IPS-18c (cell line): ENCODE results near the gene PPM1H.
"Not testable (repeated sequence)": the region's sequence is repeated elsewhere in the genome, so short reads cannot be mapped to it uniquely, and the experiment has no call there.

Experiments
- H3K4me3 ChIP-seq: 2 replicates; pipeline ENCODE4 v1.7.0; 2013; ENCODE audit warnings: low read depth, mild to moderate bottlenecking, low read length, moderate library complexity; ENCODE audit not compliant: insufficient read depth
- H3K9me3 ChIP-seq: one replicate; pipeline ENCODE4 v1.6.1; 2013; ENCODE audit warnings: mild to moderate bottlenecking, low read length, moderate library complexity; ENCODE audit not compliant: control insufficient read depth, insufficient read depth

Gene PPM1H

DNA sequence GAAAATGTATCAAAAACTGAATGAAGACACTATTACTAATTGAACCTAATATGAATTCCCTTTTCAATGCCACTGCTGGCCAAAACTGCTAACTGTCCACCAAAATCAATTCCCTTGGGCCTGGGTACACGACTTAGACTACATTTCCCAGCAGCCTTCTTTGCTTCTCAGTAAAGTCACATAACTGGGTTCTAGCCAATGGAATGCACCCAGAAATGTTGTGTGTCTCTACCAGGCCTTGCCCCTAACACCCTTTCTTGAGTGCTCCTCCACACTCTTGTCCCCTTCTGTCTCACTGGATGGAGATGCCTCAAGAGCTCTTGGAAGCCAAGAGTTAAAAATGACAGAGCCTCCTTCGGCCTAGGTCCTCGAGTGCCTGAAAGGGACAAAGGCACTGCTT is 156.8 kb downstream of the PPM1H start:
- Histone ChIP-seq H3K9me3 (no peaks in the 10 kb centered on the region), H3K4me3 (no peak overlapping the region)

DNA sequence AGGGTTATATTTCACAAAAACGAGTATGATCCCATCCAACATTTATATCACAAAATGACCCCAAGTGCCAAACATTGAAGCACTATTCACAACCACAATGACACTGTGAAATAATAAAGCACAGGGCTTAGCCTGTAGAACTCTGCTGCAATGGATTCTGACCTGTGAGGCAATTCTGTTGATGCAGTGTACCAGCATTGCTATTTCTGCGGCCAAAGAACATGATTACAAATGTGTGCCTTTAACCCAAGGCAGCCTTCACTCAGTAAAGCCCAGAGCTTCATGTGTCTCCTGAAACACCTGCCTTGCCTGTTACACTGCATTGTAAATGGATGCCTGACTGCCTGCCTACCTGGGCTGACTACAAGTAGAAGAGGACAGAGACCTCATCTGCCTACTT is 158.0 kb downstream of the PPM1H start:
- Histone ChIP-seq H3K9me3 (no peaks in the 10 kb centered on the region), H3K4me3 (no peak overlapping the region)

DNA sequence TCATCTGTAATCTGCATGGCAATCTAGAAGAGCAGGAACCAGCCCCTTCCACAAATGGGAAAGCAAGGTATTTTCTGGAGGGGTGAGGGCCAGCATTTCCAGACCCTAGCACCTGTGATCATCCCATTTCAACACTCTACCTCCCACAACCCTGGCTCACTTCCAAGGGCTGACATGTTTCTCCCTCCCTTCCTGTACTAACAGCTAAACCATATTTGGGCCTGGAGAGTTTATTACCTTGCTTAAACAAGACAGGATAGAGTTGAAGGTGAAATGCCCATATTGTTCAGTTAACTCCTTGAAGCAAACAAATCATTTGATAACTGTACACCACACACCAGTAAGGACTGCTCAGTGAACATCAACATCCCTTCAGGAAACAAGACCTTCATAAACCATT is 158.4 kb downstream of the PPM1H start:
- H3K4me3 ChIP-seq = no peak overlapping the region
- H3K9me3 ChIP-seq = no peaks in the 10 kb centered on the region

DNA sequence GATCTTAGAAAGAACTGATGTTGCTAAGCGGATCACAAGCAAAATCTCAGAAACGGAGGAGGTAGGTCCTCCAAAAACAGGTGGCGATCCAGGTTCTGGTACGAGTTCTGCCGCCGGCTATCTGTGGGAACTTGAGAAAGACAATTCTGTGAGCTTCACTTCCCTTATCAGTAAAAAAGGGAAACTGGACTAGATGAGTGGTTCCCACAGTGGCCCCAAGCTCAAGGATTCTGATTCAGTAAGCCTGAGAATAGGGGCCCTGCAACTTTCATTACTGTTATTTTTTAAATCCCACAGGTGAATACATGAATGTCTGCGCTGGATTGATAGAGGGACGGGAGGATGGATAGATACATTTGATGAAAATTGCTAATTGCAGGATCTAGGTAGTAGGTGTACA is 160.2 kb downstream of the PPM1H start:
- H3K9me3 ChIP-seq = no peaks in the 10 kb centered on the region

DNA sequence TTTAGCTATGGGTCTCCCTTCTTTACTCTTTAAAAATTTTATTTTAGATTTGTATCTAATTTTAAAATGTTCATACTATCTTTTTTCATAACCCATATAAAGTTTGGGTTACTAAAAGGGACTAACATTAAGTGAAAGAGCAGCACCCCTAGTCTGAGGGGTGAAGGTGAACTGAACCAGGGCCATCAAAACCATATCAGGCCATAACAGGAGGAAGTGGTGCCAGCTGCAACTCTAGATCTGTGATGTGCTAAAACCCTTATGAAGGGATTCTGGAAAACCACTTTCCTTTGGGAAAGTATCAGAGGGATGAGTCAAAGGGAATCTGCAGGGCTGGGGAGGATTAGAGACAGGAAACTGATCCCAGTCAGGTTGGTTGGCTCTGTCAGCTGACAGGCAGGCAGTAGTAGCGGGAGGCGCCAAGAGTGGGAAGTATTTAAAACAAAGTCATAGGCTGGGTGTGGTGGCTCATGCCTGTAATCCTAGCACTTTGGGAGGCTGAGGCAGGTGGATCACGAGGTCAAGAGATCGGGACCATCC is 162.5 kb downstream of the PPM1H start:
- H3K9me3 ChIP-seq = no peaks in the 10 kb centered on the region
- no peak overlapping the region for H3K4me3 ChIP-seq

More for the DNA sequence above, 160.2 kb downstream of the PPM1H start:
- no peak overlapping the region for H3K4me3 ChIP-seq

GRCh38 chr12:62771828-62772227 is 163.1 kb downstream of the PPM1H start:
- no peak overlapping the region for H3K4me3 ChIP-seq
- H3K9me3 ChIP-seq = no peaks in the 10 kb centered on the region

GRCh38 chr12:62770381-62770780 is 164.6 kb downstream of the PPM1H start:
- Histone ChIP-seq H3K4me3 (no peak overlapping the region), H3K9me3 (no peaks in the 10 kb centered on the region)

DNA sequence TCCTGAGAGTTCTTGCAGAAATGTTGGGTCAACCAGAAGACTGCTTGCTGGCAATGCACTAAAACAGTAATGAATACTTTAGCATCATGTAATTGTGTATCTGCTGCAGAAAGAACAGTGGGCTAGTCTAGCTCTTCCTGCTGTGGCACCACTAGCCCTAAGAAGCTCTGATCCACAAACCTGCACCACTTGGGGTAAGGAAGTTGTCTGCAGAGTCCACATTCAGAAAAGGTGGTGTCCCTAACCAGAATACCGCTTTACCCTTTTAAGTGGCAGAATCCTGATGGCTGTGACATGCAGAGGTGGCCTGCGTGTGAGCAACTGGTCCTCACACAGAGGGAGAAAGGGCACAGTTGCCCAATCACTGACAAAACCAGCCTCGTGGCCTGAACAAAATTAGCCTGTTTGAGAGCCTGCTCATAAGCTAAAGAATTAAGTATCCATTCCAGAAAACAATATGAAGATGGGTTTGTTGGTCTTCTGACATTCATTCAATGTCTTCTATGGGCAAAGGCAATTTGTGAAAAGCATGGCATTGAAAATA is 165.8 kb downstream of the PPM1H start:
- H3K4me3 ChIP-seq = no peak overlapping the region

GRCh38 chr12:62767946-62768345 is 167.0 kb downstream of the PPM1H start:
- Histone ChIP-seq H3K4me3 (no peak overlapping the region), H3K9me3 (no peaks in the 10 kb centered on the region)

More for the DNA sequence above, 165.8 kb downstream of the PPM1H start:
- H3K9me3 ChIP-seq = no peaks in the 10 kb centered on the region

DNA sequence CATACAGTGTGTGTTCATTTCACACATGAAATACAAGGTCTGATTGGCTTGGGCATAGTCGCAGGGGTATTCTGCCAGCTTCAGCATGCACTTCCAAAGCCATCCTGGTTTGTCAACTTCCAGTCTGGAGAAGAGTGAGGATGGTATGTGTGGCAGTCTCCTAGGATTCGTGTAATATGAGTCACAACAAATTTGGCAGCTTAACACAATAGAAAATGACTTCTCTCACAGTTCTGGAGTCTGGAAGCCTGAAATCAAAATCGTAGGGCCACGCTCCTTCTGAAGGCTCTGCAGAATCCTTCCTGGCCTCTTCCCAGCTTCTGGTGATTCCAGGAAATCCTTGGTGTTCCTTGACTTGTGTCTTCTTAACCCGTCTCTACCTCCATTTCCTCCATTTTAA is 167.5 kb downstream of the PPM1H start:
- Histone ChIP-seq H3K9me3 (no peaks in the 10 kb centered on the region), H3K4me3 (no peak overlapping the region)

- H3K9me3 ChIP-seq = no peaks in the 10 kb centered on the region
- H3K4me3 ChIP-seq = no peak overlapping the region
These were observed 168.5 kb downstream of the PPM1H start for GRCh38 chr12:62766496-62766895.

DNA sequence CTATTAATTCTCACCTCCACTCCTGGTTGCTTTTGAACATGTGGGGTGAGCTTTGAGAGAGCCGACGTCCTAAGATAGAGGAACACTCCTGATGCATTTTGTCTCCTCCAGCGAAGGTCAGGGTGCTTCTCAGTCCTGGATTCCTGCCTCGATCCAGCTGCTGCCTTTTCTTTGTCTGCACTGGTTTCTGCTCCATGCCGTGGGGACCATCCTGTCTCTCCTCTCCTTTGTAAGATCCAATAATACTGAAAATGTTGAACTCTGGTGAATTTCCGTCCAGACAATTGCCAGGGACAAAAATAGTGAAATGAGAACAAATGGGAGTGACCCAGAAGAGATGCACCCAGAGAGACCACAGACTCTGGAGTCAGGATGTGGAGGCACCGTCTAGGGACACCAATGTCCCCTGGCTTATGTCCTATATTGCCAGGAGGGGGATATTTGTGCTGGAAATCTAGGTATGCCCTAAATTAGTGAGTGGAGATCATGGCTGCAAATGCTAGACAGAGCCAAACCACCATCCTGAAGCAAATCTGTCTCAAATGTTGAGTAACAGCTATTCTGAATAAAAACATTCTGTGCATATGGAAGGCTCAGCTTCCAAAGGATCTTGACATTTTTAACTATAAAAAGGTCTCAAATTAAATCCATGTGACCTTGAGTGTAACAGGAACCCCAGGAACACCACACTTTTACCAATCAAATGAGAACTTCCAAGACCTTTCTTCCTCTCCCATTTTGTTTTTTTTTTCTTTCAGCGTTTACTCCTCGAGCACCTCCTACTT is 170.9 kb downstream of the PPM1H start:
- Histone ChIP-seq H3K4me3 (no peak overlapping the region), H3K9me3 (peaks cover 3% of the 10 kb centered on the region)

DNA sequence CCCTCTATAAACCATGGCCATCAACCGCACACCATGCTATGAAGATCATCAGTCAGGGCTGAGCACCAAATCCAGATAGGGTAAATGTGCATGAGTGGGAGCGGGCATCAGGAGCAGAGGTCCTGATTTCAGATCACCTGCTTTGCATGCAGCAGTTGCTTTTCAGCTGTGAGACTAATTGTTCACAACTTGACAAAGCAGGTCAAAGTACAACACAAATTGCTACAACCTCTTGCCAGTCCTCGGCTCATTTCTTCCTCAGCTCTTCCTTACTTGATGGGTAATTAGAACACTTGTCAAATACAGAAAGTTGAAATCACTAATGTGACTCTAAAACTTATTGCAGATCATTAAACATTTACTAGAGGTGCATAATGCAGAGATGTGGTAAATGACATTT is 171.6 kb downstream of the PPM1H start:
- Histone ChIP-seq H3K9me3 (peaks cover 3% of the 10 kb centered on the region), H3K4me3 (no peak overlapping the region)

DNA sequence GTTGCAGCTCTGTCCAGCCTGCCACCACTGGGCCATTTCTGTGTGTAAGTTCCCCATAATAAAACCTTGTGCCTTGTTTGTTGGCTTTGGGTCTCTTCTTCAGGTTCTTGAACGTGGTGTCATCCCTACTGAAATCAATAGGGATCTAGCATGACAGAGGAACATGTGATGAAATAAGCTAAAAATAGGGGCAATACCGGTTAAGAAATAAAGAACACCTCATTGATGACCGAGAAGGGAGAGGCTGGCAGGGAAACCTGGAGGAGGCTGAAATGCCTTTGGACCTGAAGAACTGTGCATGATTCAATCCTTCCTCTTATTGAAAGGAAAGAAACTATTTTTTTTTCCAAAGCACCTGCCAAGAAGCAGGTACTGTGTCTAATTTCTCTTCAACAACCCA is 172.3 kb downstream of the PPM1H start:
- H3K9me3 ChIP-seq = peaks cover 3% of the 10 kb centered on the region
- no peak overlapping the region for H3K4me3 ChIP-seq

DNA sequence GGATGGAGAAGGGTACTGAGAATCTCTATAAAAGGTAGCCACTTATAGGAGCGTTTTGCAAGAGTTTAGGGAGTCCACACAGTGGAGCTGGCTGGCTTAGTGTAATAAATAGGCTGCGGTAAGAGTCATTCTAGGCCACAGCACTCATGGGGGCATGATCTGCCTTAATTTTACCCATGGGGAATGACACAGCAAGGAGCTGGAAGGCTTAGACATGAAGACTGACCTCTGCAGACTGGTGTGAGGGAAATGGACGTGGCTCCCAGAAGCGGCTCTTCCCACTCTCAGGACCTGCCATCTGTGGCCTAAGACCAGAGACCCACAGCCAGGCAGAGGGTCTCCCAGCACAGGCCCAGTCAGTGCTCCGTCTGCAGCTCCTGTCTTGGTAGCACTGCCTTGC is 173.3 kb downstream of the PPM1H start:
- H3K4me3 ChIP-seq = no peak overlapping the region
- H3K9me3 ChIP-seq = peaks cover 3% of the 10 kb centered on the region

DNA sequence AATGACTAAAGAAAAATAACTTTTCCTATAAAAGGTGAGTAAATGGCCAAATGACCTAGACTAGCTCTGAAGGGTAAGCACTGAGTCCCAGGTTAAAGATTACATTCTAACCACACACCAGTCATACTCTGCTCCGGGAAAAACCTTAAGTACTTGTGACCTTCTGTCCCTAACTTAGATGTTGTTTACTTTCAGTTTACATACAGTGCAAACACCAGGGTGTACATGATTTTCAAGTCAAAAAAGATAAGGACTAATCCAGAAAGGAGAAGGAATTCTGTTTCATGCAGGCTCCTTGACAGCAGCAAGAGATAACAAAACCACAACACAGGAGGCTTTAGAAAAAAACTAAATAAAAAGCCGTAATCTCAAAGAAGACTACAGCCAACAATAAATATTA is 174.2 kb downstream of the PPM1H start:
- no peak overlapping the region for H3K4me3 ChIP-seq
- H3K9me3 ChIP-seq = peaks cover 3% of the 10 kb centered on the region

GRCh38 chr12:62760341-62760740 is 174.6 kb downstream of the PPM1H start:
- H3K9me3 ChIP-seq, H3K4me3 ChIP-seq: not testable (repeated sequence)

GRCh38 chr12:62758216-62758615 is 176.7 kb downstream of the PPM1H start:
- no peak overlapping the region for H3K4me3 ChIP-seq
- peaks cover 5% of the 10 kb centered on the region for H3K9me3 ChIP-seq
